MM.1S (cell line): Measurements from ENCODE around the gene OR2A5.

ENCODE experiments used
- CTCF ChIP-seq: fragments of 300-600 bp; sonication (generic); IDR thresholded peaks from 2 replicates; pipeline ENCODE4 v1.5.1; 2016; ENCODE audit warnings: antibody characterized with exemption, low read length, mixed read lengths
- EZH2phosphoT487 ChIP-seq: fragments of 300-600 bp; sonication (generic); IDR thresholded peaks from 2 replicates; pipeline ENCODE4 v1.6.1; 2018; ENCODE audit warnings: antibody characterized with exemption, low read length

GRCh38 chr7:144050093-144050492, 1.3 kb downstream of the OR2A5 start:
- TF ChIP-seq CTCF (no peak), EZH2phosphoT487 (no peak)
